ENCODE data around the gene TRHDE.
"Not testable (repeated sequence)": the region's sequence is repeated elsewhere in the genome, so short reads cannot be mapped to it uniquely, and the experiment has no call there.

TRHDE gene

DNA sequence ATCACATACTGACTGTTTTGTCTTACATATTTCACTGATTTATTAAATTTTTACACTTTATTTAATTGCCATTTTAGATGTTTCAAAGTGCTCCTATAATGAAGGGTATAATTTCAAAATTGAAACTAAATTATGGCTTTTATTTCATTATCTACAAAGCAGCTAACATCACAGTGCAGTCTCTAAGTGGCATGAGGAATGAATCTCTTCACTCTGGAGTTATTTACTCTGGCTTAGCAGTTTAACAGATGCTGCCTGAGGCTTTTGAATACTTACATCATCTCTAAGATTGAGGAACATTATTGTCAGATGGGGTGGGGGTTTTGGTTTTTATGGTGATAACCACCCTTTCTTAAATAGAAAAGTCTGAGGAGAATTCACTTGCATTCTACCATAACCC lies 386.4 kb downstream of the TRHDE start:
- DNase-seq, result no peak

DNA sequence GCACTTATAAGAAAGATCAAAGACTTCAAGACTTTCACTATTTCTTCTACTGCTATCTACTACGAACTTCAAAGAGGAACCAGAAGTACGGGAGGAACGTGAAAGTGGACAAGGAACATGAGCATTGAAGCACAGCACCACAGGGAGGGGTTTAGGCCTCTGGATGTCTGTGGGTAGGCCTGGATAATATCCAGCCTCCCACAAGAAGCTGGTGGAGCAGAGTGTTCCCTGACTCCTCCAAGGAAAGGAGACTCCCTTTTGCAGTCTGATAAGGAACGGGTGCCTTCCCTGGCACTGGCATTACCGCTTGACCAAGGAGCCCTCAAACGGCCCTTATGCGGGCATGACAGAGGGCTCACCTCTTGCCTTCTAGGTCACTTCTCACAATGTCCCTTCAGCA lies 388.0 kb downstream of the TRHDE start:
- DNase-seq, result not testable (repeated sequence)

DNA sequence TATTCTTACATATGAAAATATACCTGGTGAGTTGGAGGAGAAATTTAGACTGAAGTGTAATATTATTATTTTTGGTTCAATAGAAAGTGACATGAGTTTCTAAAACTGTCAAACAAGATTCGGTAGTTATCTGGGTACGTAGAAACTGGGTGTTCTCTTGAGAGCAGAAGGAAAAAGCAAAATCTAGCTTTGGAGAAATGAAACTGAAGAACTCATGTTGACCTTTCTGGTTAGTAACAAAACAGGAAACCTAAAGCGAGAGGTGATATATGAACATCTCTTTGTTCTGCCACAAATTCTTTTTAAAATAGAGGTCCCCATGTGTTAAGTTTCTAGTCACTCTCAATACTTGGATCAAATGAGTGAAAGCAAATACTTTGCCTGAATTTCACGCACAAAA lies 401.7 kb downstream of the TRHDE start:
- no peak for DNase-seq

DNA sequence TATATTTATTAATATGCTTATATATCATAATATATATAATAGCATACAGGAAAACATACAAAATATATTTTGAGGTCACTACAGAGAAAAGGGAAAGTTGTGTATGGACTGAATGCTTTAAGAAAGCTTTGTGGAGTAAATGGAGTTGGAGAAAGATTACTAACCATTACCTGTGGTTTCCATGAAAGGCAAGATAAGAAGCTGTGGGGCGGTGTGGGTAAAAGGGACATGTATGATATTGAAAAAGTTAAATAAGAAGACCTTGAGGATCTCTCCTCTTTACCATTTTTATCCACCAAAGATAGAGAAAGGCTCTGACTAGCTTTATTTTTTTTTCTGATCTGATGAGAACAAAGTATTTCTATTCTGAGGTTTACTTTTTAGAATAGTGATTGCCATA lies 404.4 kb downstream of the TRHDE start:
- DNase-seq, result no peak

DNA sequence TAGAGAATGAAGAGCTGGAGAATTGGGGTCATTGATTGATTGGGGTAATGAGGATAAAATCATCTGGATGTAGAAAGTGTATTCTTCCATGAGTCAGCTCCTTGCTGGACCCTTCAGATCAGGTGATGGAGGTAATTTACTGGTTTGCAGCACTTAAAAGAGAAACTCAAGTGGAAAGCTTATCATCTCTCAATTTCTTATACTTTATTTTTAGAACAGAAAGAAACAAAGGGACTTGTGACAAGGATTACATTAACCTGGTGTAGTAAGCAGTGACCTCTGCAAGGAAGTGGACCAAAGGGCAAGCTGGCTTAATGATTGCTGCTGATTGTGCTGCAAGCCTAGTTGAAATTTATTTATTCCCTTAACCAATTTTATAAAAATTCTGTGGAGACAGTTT lies 405.0 kb downstream of the TRHDE start:
- no peak for DNase-seq

DNA sequence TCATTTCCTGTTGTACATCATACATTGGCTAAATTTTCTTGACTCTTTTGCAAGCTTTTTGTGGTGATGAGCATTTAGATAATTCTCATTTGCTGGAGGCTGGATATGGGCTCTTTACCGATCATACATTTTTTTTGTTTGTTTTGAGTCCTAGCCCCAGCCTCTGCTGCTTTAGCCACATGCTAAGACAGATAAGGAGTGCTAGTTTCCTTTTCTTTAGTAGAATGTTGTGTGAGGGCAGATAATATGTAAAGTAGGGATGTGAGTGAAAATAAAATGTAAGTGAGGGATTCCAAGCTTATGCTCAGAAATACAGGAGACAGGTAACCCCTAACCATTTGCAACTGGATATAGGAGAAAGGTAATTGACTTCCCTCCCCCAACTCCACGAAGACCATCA lies 405.7 kb downstream of the TRHDE start:
- DNase-seq, result no peak

DNA sequence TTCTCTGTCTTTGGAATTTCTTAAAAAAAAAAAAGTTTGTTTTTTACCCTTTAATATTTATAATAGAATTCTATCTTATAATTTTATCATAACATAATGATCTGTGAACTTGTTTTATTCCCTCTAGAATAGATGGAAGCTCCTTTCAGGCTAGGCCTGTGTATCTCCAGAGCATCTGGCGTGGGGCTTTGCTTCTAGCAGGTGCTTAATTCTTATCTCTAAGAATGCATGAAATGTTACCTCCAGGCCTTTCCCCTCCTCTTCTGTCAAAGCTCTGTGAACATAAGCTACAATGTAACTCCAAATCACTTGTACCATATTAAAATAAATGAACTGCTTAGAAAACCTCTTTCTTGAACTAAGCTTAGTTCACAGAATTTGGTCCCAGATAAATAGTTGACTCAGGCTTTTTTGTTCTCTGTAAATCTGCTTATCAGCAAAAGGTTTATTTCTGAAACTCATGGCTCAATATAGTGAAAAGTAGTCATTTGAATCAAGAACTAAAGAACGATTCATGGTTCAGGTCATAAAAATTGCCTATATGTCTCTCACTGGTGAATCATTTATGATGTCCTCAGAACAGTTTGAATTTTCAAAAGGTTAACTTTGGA lies 407.1 kb downstream of the TRHDE start:
- no peak for DNase-seq

DNA sequence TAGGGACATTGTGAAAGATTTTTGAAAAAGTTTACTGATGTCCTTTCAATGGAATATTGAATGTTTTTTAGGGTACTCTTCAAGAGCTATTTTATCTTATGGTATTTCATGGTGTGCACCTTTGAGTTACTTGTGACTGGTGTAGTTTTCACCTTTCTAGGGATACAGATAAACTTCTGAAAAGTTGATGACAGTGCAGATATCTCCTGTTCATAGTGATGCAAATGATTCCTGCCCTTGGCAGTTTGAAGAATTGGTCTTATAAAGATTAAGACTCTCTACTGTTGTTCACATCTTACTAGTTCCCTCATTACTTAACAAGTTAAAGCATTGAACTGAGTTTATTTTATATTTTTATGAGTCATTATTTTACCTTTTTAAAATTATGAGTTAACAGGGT lies 408.9 kb downstream of the TRHDE start:
- DNase-seq, result no peak

DNA sequence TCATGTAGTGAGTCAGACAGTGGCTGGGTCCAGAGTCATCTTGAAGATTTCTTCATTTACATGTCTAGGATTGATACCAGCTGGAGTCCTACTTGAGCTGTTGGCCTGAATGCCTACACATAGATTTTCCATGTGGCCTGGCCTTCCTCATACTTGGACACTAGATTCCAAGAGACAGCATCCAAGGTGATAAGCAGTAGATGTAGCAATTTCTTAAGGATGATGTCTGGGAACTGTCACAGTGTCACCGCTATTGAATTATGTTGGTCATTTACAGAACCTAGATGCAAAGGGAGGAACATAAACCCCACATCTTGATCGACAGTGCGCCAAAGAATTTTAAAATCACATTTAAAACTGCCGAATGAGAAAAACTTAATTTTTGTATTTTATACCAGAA lies 412.3 kb downstream of the TRHDE start:
- DNase-seq, result no peak

DNA sequence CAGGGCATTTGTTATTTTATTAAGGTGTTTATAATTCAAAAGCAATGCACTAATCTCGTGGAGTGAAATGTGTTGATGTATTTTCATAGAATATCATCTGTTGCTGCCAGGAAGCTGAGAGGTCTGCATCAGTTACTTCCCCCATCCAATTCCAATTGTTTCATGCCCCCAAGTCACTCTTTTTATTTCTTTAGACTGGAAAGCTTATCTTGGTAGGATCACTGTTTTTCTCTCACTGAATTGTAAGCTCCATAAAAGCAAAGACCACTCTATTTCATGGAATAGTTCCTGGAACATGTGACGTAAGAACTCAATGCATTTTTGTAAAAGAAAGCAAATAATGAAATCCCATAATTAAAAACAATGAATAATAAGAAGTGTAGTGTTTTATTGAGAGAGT lies 420.2 kb downstream of the TRHDE start:
- no peak for DNase-seq

DNA sequence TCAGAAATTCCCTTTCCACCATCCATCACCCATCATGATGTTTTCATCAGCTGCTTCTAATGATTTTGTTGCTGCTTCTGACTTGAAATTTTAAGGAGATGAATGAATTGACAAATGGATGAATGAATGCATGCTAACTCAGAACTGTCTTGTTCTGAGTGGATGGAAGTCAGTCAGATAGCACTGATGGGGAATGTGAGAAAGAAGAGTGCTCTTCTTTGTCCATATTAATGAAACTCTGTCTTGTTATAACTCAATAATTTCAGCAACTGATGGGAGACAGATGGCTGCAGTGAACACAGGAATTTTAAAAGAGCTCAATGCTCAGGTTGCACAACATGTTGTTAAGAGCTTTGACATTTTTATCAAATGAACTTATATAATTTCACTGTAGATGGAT lies 422.0 kb downstream of the TRHDE start:
- no peak for DNase-seq

DNA sequence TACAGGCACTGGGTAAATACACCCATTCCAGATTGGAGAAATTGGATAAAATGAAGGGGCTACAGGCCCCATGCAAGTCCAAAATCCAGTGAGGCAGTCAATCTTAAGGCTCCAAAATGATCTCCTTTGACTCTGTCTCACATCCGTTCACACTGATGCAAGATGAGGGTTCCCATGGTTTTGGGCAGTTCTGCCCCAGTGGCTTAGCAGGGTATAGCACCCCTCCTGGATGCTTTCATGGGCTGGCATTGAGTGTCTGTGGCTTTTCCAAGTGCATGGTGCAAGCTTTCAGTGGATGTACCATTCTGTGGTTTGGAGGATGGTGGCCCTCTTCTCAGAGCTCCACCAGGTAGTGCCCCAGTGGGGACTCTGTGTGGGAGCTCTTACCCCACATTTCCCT lies 427.2 kb downstream of the TRHDE start:
- DNase-seq, result no peak

DNA sequence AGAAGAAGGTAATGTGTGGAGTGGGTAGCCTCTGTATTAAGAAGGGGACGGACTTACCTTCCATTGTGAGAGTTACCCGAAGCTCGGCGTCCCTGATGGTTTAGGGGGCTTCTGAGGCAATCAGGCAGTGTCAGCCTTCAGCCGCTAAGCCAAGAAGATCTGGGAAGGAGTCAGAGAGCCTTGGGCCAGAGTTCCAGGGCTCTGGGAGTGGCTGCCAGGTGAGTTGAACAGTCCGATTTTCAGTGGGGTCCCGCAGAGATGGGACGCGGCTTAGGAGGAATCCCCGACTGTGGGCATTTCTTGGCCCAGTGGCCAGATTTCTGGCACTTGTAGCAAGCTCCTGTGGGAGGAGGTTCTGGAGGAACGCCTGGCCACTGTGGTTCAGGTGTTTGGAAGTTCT lies 439.9 kb downstream of the TRHDE start:
- not testable (repeated sequence) for DNase-seq

DNA sequence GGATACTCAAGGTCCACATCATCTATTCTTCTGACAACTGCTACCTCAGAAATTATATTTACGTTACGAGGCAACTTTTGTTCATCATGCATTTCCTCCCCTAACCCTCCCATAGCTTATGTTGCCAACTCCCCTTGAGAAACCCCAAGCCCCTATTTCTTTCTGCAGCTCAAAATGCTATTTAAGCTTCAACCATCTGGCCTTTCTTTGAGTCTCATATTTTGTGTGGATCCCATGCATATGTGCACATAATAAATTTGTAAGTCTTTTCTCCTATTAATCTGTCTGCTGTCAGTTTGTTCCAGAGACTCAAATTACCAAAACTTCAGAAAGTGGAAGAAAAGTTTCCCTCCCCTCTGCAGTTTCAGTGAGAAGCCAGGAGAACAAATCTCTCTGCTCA lies 444.1 kb downstream of the TRHDE start:
- DNase-seq, result no peak

DNA sequence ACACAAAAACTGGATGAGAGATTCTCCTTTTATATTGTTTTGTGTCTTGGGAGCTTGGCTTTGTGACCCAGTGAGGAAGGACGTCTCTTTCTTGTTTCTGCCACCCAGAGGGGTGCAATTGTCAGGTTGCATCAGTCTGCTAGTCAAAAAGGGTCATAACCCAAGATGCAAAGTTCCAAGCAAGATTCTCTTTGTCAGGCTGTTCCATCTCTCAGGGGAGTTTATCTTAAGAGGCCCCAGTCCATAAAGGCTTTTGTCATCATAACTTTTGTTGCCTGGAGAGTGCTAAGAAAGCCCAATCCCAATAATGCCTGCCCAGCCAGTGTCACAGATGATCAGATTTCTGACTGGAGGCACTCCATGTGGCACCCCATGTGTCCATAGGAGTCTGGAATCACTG lies 444.9 kb downstream of the TRHDE start:
- DNase-seq, result no peak
